Vagina (tissue), 2 donors: Measurements from ENCODE around the gene STX1A.

Experiments used
- POLR2A ChIP-seq, 2 donors: fragments of 450-650 bp; IDR thresholded peaks; one replicate each; pipeline ENCODE4 v1.6.1; 2017; ENCODE audit warnings: antibody characterized with exemption in 2 of 2, mild to moderate bottlenecking in 2 of 2, moderate library complexity in 2 of 2
- POLR2AphosphoS5 ChIP-seq, 2 donors: sonication (generic); formaldehyde crosslinking; IDR thresholded peaks; one replicate each; pipeline ENCODE4 v1.9.0; 2017; ENCODE audit warnings: antibody characterized with exemption in 2 of 2, mild to moderate bottlenecking in 2 of 2, low read depth in 1 of 2; ENCODE audit not compliant: insufficient read depth in 1 of 2
- TF ChIP-seq, protein P1 (sequence below), 3 experiments: fragments of 450-650 bp in 2 of 3; fragments of 200-600 bp in 1 of 3; sonication (generic) in 1 of 3; IDR thresholded peaks; one replicate each; pipeline ENCODE4 v1.5.1; 2017 to 2019; ENCODE audit warnings: antibody characterized with exemption in 3 of 3, mild to moderate bottlenecking in 2 of 3, moderate library complexity in 2 of 3

DNA sequence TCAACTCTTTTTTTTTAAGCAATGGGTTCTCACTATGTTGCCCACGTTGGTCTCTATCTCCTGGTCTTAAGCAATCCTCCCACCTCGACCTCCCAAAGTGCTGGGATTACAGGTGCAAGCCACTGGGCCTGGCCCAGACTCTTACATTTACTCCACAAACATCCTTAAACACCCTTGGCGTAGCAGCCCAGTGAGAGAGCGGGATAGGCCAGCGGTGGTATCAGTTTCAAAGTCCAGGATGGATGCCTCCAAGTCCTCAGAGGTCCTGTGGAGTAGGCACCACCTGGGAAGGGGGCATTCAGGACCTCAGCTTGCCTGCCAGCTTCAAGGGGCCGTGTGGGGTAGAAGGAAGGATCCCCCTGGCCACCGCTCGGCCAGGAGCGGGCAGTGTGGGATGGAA, 69.9 kb downstream of the STX1A start:
- TF ChIP-seq, protein P1, sequence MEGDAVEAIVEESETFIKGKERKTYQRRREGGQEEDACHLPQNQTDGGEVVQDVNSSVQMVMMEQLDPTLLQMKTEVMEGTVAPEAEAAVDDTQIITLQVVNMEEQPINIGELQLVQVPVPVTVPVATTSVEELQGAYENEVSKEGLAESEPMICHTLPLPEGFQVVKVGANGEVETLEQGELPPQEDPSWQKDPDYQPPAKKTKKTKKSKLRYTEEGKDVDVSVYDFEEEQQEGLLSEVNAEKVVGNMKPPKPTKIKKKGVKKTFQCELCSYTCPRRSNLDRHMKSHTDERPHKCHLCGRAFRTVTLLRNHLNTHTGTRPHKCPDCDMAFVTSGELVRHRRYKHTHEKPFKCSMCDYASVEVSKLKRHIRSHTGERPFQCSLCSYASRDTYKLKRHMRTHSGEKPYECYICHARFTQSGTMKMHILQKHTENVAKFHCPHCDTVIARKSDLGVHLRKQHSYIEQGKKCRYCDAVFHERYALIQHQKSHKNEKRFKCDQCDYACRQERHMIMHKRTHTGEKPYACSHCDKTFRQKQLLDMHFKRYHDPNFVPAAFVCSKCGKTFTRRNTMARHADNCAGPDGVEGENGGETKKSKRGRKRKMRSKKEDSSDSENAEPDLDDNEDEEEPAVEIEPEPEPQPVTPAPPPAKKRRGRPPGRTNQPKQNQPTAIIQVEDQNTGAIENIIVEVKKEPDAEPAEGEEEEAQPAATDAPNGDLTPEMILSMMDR (IDR thresholded peaks at IDR 0.05), result no peak
- TF ChIP-seq POLR2A (IDR thresholded peaks at IDR 0.05) (no peak), POLR2AphosphoS5 (IDR thresholded peaks at IDR 0.05; ENCODE audit: insufficient read depth in 1 of 2, low read depth in 1 of 2) (no peak)
